Calu3 (cell line): ENCODE measurements around the gene IRX5. TPM values are rescaled to one million over a fixed set of nuclear protein-coding genes. Genes with fewer than 3 reads are reported as not detected.

Experiments
- Bru-seq: library from RNA; stranded (reverse); fragments of 400-500 nt; gene quantifications from one replicate; lab custom pipeline; 2021; lab: Mats Ljungman, UMichigan
- BruChase-seq, 2 experiments: library from RNA; stranded (reverse); fragments of 400-500 nt; gene quantifications; one replicate each; lab custom pipeline; 2021; lab: Mats Ljungman, UMichigan
- BruUV-seq: library from RNA; stranded (reverse); fragments of 400-500 nt; replicated peaks from 2 replicates; lab custom pipeline; 2021; lab: Mats Ljungman, UMichigan
- CTCF ChIA-PET: fragments of 300-600 bp; sonication (Branson Sonifier 250); formaldehyde crosslinking; loops from one replicate; lab custom pipeline; 2022; ENCODE audit warnings: antibody characterized with exemption; lab: Charles Lee
- DNase-seq: peaks from one replicate; pipeline ENCODE4 v3.0.0; 2022
- H3K27ac Mint-ChIP-seq: one replicate; pipeline ENCODE4 v1.8.0; 2022; ENCODE audit warnings: mixed read lengths; ENCODE audit not compliant: unreplicated experiment
- H3K27me3 Mint-ChIP-seq: one replicate; pipeline ENCODE4 v1.8.0; 2022; ENCODE audit warnings: mixed read lengths; ENCODE audit not compliant: unreplicated experiment
- H3K36me3 Mint-ChIP-seq: one replicate; pipeline ENCODE4 v1.8.0; 2022; ENCODE audit warnings: mild to moderate bottlenecking, moderate library complexity, mixed read lengths; ENCODE audit not compliant: insufficient read depth, unreplicated experiment
- H3K4me1 Mint-ChIP-seq: one replicate; pipeline ENCODE4 v1.8.0; 2022; ENCODE audit warnings: mild to moderate bottlenecking, low read depth, mixed read lengths; ENCODE audit not compliant: unreplicated experiment
- H3K4me3 Mint-ChIP-seq: one replicate; pipeline ENCODE4 v1.8.0; 2022; ENCODE audit warnings: mild to moderate bottlenecking, low read depth, moderate library complexity, mixed read lengths; ENCODE audit not compliant: unreplicated experiment
- H3K9me3 Mint-ChIP-seq: one replicate; pipeline ENCODE4 v1.8.0; 2022; ENCODE audit warnings: low read depth, mixed read lengths; ENCODE audit not compliant: unreplicated experiment
- intact Hi-C: fragments of 100-400 bp; cut with micrococcal nuclease; formaldehyde crosslinking; loops from one replicate; pipeline ENCODE4 v1.10.0; 2022; ENCODE audit not compliant: unreplicated experiment
- long read RNA-seq: library from polyadenylated mRNA; stranded (forward); transcript quantifications from one replicate; pipeline ENCODE4 v2.0.0, GENCODE V29; 2022
- total RNA-seq: library from RNA; stranded (reverse); gene quantifications from 2 replicates; pipeline ENCODE4 v1.2.3, GENCODE V29; 2022
- TF ChIP-seq, protein P1 (sequence below): fragments of 200-600 bp; IDR thresholded peaks from one replicate; pipeline ENCODE4 v1.8.0; 2022; ENCODE audit warnings: antibody characterized with exemption; ENCODE audit not compliant: unreplicated experiment

The IRX5 gene
- total RNA-seq (1.9 and 2.5 TPM in 2 replicates), Bru-seq, nascent RNA (percentile 37 among the genes with signal in this experiment), BruChase-seq, experiment 1, labeled RNA remaining after a 6-hour chase (percentile 37 among the genes with signal in this experiment), BruChase-seq, experiment 2, labeled RNA remaining after a 2-hour chase (percentile 46 among the genes with signal in this experiment)
- long read RNA-seq, partial matches to known transcripts = 2 of 3 reads
- long read RNA-seq, other reads (novel, unspliced or antisense) = 0 of 3 reads

DNA sequence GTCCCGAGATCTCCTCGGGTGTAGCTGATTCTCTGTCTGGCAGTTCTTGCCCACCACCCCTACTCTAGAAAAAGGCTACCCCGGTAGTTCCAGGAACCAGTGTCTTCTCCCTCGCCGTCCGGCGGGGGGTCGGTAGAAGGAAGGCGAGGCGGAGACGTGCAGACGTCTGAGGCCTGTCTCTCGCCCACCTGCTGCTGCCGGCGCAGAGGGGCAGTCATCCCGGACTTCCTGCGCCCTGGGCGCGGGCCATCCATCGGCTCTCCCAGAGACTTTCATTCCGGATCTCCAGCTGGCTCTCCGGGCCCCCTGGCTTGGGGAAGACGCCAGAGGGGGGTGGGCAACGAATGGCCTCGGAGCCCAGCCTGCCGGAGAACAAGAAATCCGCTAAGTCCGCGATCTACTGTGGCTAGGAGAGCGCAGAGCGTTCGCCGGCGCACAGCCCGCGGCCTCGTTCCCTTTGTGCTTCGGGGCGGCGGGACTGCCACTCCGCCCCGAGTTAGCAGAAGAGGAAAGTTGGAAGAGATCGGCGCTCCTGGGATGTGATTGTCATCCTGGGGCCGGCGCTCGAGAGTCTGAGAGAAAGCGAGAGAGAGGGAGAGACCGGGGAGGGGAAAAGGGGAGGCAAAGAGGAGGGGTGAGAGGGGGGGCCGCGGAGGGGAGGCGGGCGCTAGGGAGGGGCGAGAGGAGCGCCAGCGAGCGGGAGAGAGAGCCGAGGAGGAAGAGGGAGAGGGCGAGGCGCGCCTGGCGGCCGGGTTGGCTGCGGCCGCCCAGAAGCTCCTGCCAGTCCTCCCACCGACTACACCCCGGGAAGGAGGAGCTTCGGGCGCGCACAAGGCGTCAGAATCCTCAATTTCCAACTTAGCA, at the start of gene IRX5:
Gene IRX5, plus strand, starts transcription at position 861 of the 864 bp plus-strand sequence. CDS start 334 bp downstream, outside the sequence.
- peak; percentile 94 for DNase-seq
- Mint-ChIP-seq H3K27me3 (no peaks in the 10 kb centered on the region), H3K9me3 (no peaks in the 10 kb centered on the region), H3K36me3 (peaks cover 53% of the 10 kb centered on the region), H3K4me3 (peak within 1 kb of the TSS; percentile 95), H3K27ac (peak within 1 kb of the TSS; percentile 84), H3K4me1 (peaks cover 18% of the 10 kb centered on the region)
- TF ChIP-seq, protein P1, sequence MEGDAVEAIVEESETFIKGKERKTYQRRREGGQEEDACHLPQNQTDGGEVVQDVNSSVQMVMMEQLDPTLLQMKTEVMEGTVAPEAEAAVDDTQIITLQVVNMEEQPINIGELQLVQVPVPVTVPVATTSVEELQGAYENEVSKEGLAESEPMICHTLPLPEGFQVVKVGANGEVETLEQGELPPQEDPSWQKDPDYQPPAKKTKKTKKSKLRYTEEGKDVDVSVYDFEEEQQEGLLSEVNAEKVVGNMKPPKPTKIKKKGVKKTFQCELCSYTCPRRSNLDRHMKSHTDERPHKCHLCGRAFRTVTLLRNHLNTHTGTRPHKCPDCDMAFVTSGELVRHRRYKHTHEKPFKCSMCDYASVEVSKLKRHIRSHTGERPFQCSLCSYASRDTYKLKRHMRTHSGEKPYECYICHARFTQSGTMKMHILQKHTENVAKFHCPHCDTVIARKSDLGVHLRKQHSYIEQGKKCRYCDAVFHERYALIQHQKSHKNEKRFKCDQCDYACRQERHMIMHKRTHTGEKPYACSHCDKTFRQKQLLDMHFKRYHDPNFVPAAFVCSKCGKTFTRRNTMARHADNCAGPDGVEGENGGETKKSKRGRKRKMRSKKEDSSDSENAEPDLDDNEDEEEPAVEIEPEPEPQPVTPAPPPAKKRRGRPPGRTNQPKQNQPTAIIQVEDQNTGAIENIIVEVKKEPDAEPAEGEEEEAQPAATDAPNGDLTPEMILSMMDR = peak; percentile 16
- TSS peak; percentile 49 for BruUV-seq
- CTCF ChIA-PET = interaction anchor here (0.7 to 1.2 kb wide), 5 partner anchors 17 to 1381 kb away, joined by 3 to 5 read pairs (median 4); no protein-coding TSS in a partner anchor
- intact Hi-C loops = loop anchor here (5.0 kb wide), 1 partner anchor 1168 kb away; no protein-coding TSS in a partner anchor

DNA sequence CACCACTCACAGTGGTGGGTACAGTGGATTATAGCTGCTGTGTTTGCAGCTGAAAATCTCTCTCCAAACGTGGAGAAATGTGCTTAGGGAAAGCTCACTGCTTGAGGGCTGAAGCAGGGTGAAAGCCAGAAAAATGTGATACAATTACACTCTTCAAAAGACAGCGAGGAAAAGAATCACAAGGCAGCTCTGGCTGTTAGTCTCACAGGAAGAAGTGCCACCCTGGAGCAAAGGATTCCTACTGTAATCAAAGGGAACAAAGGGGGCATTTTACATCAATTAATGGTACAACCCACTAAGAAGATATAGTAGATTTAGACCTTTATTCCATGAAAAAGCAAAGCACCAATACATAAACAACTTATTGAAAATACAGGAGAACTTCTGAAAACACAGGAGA, 48.1 kb upstream of the IRX5 start:
- Mint-ChIP-seq H3K9me3 (peaks cover 2% of the 10 kb centered on the region), H3K27me3 (no peaks in the 10 kb centered on the region), H3K27ac (no peak overlapping the region), H3K4me1 (no peaks in the 10 kb centered on the region), H3K36me3 (no peaks in the 10 kb centered on the region), H3K4me3 (no peak overlapping the region)
- DNase-seq = no peak
- intact Hi-C loops = no loop called here
- BruUV-seq = no TSS peak
- CTCF ChIA-PET = no interaction called here
- TF ChIP-seq, protein P1 = no peak

DNA sequence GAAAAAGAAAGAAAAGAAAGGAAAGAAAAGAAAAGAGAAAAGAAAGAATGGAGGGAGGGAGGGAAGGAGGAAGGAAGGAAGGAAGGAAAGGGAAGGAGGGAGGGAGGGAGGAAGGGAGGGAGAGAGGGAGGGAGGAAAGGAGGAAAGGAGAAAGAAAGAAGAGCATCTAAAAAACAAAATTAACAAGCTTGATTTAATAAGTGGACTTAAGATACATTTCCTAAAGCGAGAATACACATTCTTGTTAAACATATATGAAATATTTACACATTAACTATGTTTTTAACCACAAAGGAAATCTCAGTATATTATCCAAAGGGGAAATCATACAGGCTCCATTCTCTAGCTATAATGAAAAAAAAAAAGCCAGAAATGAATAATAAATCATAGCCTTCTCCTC, 47.3 kb upstream of the IRX5 start:
- DNase-seq = no peak
- intact Hi-C loops = no loop called here
- no peaks in the 10 kb centered on the region for H3K36me3 Mint-ChIP-seq
- H3K9me3 Mint-ChIP-seq = peaks cover 2% of the 10 kb centered on the region
- TF ChIP-seq, protein P1 = no peak
- H3K4me1 Mint-ChIP-seq = no peaks in the 10 kb centered on the region
- H3K4me3 Mint-ChIP-seq = no peak overlapping the region
- H3K27ac Mint-ChIP-seq = no peak overlapping the region
- H3K27me3 Mint-ChIP-seq = no peaks in the 10 kb centered on the region
- CTCF ChIA-PET = no interaction called here
- BruUV-seq = no TSS peak

DNA sequence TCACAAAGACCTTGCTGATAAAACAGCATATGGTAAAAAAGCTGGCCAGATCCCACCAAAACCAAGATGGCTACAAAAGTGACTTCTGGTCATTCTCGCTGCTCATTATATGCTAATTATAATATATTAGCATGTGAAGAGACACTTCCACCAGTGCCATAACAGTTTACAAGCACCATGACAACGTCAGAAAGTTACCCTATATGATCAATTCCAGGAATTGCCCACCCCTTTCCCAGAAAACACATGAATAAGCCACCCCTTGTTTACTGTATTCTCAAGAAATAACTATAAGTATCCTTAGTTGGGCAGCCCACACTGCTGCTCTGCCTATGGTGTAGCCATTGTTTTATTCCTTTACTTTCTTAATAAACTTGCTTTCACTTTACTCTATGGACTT, 44.6 kb upstream of the IRX5 start:
- Mint-ChIP-seq H3K36me3 (no peaks in the 10 kb centered on the region), H3K4me3 (no peak overlapping the region), H3K27ac (no peak overlapping the region), H3K9me3 (peaks cover 2% of the 10 kb centered on the region), H3K27me3 (no peaks in the 10 kb centered on the region), H3K4me1 (no peaks in the 10 kb centered on the region)
- CTCF ChIA-PET = no interaction called here
- DNase-seq = no peak
- BruUV-seq = no TSS peak
- intact Hi-C loops = no loop called here
- TF ChIP-seq, protein P1 = no peak
